HepG2 (cell line): ENCODE data around the gene GPBAR1. TPM values are rescaled to one million over a fixed set of nuclear protein-coding genes. Genes with fewer than 3 reads are reported as not detected.
A peak's percentile ranks its signal among the peaks of the same experiment; 100 is the strongest.

Experiments used
- AGO1 ChIP-seq: fragments of 200-400 bp; formaldehyde crosslinking; IDR thresholded peaks from 2 replicates; pipeline ENCODE4 v1.6.1; 2017; ENCODE audit warnings: mild to moderate bottlenecking, low read depth, low read length, moderate library complexity; ENCODE audit not compliant: poor library complexity, severe bottlenecking
- ASH2L ChIP-seq: fragments of 300-600, 200-600 bp; sonication (generic); IDR thresholded peaks from 2 replicates; pipeline ENCODE4 v1.7.0; 2017; ENCODE audit warnings: low read depth, mild to moderate bottlenecking, moderate library complexity, mixed read lengths, low read length; ENCODE audit not compliant: insufficient read length
- BORCS8-MEF2B ChIP-seq: sonication (generic); formaldehyde crosslinking; IDR thresholded peaks from 2 replicates; pipeline ENCODE4 v1.8.0; 2022; ENCODE audit warnings: mild to moderate bottlenecking, missing genetic modification reagents
- EEA1 ChIP-seq: sonication (generic); formaldehyde crosslinking; IDR thresholded peaks from 2 replicates; pipeline ENCODE4 v1.5.1; 2020; ENCODE audit warnings: mild to moderate bottlenecking, missing genetic modification reagents, borderline replicate concordance
- FOXA1 ChIP-seq, 2 experiments: fragments of 450-650 bp in 1 of 2; sonication (generic) in 1 of 2; formaldehyde crosslinking in 1 of 2; IDR thresholded peaks; 2 replicates each; pipeline versions ENCODE4 v1.4.0 to v1.6.1; 2016 to 2020; ENCODE audit warnings: missing genetic modification reagents in 1 of 2
- GATAD1 ChIP-seq: IDR thresholded peaks from 2 replicates; pipeline ENCODE4 v1.6.1; 2016; ENCODE audit warnings: missing genetic modification reagents, missing compliant biosample characterization
- HNRNPUL1 ChIP-seq: fragments of 200-400 bp; formaldehyde crosslinking; IDR thresholded peaks from 2 replicates; pipeline ENCODE4 v1.6.1; 2017; ENCODE audit warnings: low read depth, mild to moderate bottlenecking, low read length, moderate library complexity
- HOXA3 ChIP-seq: sonication (generic); formaldehyde crosslinking; IDR thresholded peaks from 2 replicates; pipeline ENCODE4 v1.5.0; 2020; ENCODE audit warnings: missing genetic modification reagents
- HOXD1 ChIP-seq: sonication (generic); formaldehyde crosslinking; IDR thresholded peaks from 2 replicates; pipeline ENCODE4 v1.5.0; 2020; ENCODE audit warnings: missing genetic modification reagents
- KDM6A ChIP-seq: IDR thresholded peaks from 2 replicates; pipeline ENCODE4 v1.6.1; 2016; ENCODE audit warnings: low read depth
- KLF6 ChIP-seq: IDR thresholded peaks from 2 replicates; pipeline ENCODE4 v1.8.0; 2016; ENCODE audit warnings: missing biosample characterization, missing genetic modification reagents
- MAFK ChIP-seq, 2 experiments: IDR thresholded peaks in 1 of 2; conservative IDR thresholded peaks in 1 of 2; 2 replicates each; pipeline ENCODE4 v1.6.1; 2011; ENCODE audit warnings: improper control_type of control experiment in 2 of 2, low read length in 2 of 2
- MTF2 ChIP-seq: sonication (generic); formaldehyde crosslinking; IDR thresholded peaks from 2 replicates; pipeline ENCODE4 v1.5.0; 2020; ENCODE audit warnings: missing genetic modification reagents, borderline replicate concordance
- MYNN ChIP-seq: sonication (generic); formaldehyde crosslinking; IDR thresholded peaks from 2 replicates; pipeline ENCODE4 v1.4.0; 2020; ENCODE audit warnings: mild to moderate bottlenecking, low read depth, missing genetic modification reagents
- NFIB ChIP-seq: sonication (generic); formaldehyde crosslinking; IDR thresholded peaks from 2 replicates; pipeline ENCODE4 v1.9.0; 2021; ENCODE audit warnings: missing genetic modification reagents, mild to moderate bottlenecking, borderline replicate concordance
- POLR2AphosphoS2 ChIP-seq: IDR thresholded peaks from 2 replicates; pipeline ENCODE4 v1.6.1; 2011; ENCODE audit warnings: low read depth, low read length, improper control_type of control experiment
- ZFX ChIP-seq: sonication (generic); formaldehyde crosslinking; IDR thresholded peaks from 2 replicates; pipeline ENCODE4 v1.4.0; 2020; ENCODE audit warnings: mild to moderate bottlenecking, low read depth, missing genetic modification reagents, moderate library complexity
- ZNF180 ChIP-seq: sonication (generic); formaldehyde crosslinking; IDR thresholded peaks from 2 replicates; pipeline ENCODE4 v1.4.0; 2020; ENCODE audit warnings: low read depth, missing genetic modification reagents, borderline replicate concordance
- ZNF263 ChIP-seq: sonication (generic); formaldehyde crosslinking; IDR thresholded peaks from 2 replicates; pipeline ENCODE4 v1.4.0; 2020; ENCODE audit warnings: missing genetic modification reagents
- ZNF292 ChIP-seq: sonication (generic); formaldehyde crosslinking; IDR thresholded peaks from 2 replicates; pipeline ENCODE4 v1.8.1; 2022; ENCODE audit warnings: mild to moderate bottlenecking, low read depth, missing genetic modification reagents, borderline replicate concordance
- ZNF737 ChIP-seq: sonication (generic); formaldehyde crosslinking; IDR thresholded peaks from 2 replicates; pipeline ENCODE4 v1.5.0; 2020; ENCODE audit warnings: missing genetic modification reagents, mild to moderate bottlenecking, borderline replicate concordance
- polyA plus RNA-seq, 8 experiments: library from polyadenylated mRNA; depleted of rRNA in 3 of 8; stranded (reverse) in 7 of 8; unstranded in 1 of 8; fragments of >200 nt; fragmentation: Illumina TruSeq in 4 of 8; extraction: Trizol in 4 of 8; gene quantifications; 2 replicates each; pipeline versions ENCODE4 v1.2.1 to v1.2.3, GENCODE V29; 2011 to 2016; ENCODE audit warnings: low read depth in 4 of 8, missing spikeins in 1 of 8, mixed read lengths in 1 of 8; ENCODE audit not compliant: insufficient read depth in 1 of 8
- total RNA-seq, 5 experiments: library from RNA; depleted of rRNA; stranded (reverse); fragments of >200 nt; fragmentation: Illumina TruSeq; extraction: Trizol; gene quantifications; 2 replicates each; pipeline ENCODE4 v1.2.3, GENCODE V29; 2016; ENCODE audit warnings: low read depth in 1 of 5
- TF ChIP-seq, protein P1 (sequence below): sonication (generic); formaldehyde crosslinking; IDR thresholded peaks from 2 replicates; pipeline ENCODE4 v1.5.0; 2020; ENCODE audit warnings: missing genetic modification reagents
- TF ChIP-seq, protein P2 (sequence below): IDR thresholded peaks from 2 replicates; pipeline ENCODE4 v1.6.1; 2016; ENCODE audit warnings: mild to moderate bottlenecking, missing biosample characterization, missing genetic modification reagents
- TF ChIP-seq, protein P3 (sequence below): sonication (generic); formaldehyde crosslinking; IDR thresholded peaks from 2 replicates; pipeline ENCODE4 v1.4.0; 2020; ENCODE audit warnings: missing genetic modification reagents
- TF ChIP-seq, protein P4 (sequence below): sonication (generic); formaldehyde crosslinking; IDR thresholded peaks from 2 replicates; pipeline ENCODE4 v1.8.1; 2023; ENCODE audit warnings: mild to moderate bottlenecking, missing genetic modification reagents

The GPBAR1 gene
- total and polyA plus RNA-seq, 2 of the 13 experiments (the other 11 are each of a cell fraction or from before 2014, with no cell fraction given): 0.05 to 0.09 TPM

DNA sequence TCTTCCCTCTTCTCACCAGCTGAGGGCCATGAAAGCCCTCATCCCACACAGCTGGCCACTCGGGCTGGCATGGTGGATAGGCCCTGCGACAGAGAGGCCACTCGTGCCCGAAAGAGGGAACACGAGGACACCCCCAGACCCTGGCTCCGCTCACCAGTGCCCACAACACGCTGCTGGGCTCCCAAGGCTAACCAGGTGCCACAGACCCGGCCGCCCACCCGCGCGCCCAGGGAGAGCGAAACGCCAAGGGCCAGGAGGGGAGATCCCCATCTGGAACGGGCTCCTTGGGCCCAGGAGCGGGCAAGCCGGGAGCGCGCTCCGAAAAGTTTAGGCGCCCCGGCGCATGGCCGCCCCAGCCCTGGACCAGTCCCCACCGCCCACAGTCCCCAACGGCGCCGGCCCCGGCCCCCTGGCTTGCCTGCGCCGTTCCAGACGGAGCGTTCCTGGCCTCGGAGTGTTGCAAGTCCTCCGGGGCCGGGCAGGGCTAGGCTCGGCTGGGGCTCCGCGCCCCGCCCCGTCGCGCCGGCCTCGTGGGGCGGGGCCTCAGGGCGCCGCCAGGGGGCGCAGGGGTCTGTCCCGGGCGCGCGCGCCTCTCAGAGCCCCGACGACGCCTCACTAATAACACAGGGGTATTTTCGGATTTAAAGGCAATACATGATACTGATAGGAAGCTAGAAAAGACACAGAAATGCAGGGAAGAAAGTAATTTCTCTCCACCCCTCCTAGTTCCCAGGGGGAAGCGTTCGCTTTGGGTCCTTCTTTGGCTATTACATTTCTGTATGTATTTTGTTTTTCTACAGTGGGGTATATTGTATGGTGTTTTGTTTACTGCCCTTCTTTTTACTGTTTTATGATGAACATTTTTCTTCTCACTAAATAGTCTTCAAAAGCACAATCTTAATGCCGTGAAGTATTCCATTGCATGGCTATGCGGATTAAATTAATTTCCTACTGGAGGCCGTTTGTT is 31.5 kb downstream of the GPBAR1 start, which contains the start of gene TMBIM1 (continued):
- TF ChIP-seq, protein P1, sequence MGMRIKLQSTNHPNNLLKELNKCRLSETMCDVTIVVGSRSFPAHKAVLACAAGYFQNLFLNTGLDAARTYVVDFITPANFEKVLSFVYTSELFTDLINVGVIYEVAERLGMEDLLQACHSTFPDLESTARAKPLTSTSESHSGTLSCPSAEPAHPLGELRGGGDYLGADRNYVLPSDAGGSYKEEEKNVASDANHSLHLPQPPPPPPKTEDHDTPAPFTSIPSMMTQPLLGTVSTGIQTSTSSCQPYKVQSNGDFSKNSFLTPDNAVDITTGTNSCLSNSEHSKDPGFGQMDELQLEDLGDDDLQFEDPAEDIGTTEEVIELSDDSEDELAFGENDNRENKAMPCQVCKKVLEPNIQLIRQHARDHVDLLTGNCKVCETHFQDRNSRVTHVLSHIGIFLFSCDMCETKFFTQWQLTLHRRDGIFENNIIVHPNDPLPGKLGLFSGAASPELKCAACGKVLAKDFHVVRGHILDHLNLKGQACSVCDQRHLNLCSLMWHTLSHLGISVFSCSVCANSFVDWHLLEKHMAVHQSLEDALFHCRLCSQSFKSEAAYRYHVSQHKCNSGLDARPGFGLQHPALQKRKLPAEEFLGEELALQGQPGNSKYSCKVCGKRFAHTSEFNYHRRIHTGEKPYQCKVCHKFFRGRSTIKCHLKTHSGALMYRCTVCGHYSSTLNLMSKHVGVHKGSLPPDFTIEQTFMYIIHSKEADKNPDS (CRISPR knock-in tag): peak; percentile 28; the same call in 1 of the 2 replicates
- TF ChIP-seq HOXD1 (CRISPR knock-in tag) (peak; percentile 43; the same call in 1 of the 2 replicates), ZNF180 (no peak), NFIB (no peak), HNRNPUL1 (no peak), EEA1 (CRISPR knock-in tag) (peak; percentile 86; the same call in 1 of the 2 replicates), MAFK (conservative IDR thresholded peaks at IDR 0.05 in 1 of 2, IDR thresholded peaks at IDR 0.05 in 1 of 2; ENCODE audit: low read length in 2 of 2) (no peak), ZNF292 (CRISPR knock-in tag) (no peak), BORCS8-MEF2B (peak; percentile 69), ASH2L (no peak), ZFX (CRISPR knock-in tag) (peak; percentile 89), MYNN (CRISPR knock-in tag) (0 out of 2 replicates have a peak, but pooled peaks have one; percentile 61), AGO1 (peak; percentile 60), MTF2 (CRISPR knock-in tag) (0 out of 2 replicates have a peak, but pooled peaks have one; percentile 21), FOXA1 (IDR thresholded peaks at IDR 0.05) (no peak), FOXA1 (CRISPR knock-in tag; IDR thresholded peaks at IDR 0.05) (no peak), ZNF737 (CRISPR knock-in tag) (no peak), GATAD1 (CRISPR knock-in tag) (no peak), POLR2AphosphoS2 (no peak), ZNF263 (peak; percentile 35; the same call in 1 of the 2 replicates), KDM6A (CRISPR knock-in tag) (no peak), KLF6 (CRISPR knock-in tag) (peak; percentile 61; the same call in 1 of the 2 replicates), HOXA3 (CRISPR knock-in tag) (peak; percentile 83)
- TF ChIP-seq, protein P2, sequence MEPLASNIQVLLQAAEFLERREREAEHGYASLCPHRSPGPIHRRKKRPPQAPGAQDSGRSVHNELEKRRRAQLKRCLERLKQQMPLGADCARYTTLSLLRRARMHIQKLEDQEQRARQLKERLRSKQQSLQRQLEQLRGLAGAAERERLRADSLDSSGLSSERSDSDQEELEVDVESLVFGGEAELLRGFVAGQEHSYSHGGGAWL (CRISPR knock-in tag): peak; percentile 78
- TF ChIP-seq, protein P3, sequence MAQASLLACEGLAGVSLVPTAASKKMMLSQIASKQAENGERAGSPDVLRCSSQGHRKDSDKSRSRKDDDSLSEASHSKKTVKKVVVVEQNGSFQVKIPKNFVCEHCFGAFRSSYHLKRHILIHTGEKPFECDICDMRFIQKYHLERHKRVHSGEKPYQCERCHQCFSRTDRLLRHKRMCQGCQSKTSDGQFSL (CRISPR knock-in tag): no peak; the same call in 1 of the 2 replicates
- TF ChIP-seq, protein P4, sequence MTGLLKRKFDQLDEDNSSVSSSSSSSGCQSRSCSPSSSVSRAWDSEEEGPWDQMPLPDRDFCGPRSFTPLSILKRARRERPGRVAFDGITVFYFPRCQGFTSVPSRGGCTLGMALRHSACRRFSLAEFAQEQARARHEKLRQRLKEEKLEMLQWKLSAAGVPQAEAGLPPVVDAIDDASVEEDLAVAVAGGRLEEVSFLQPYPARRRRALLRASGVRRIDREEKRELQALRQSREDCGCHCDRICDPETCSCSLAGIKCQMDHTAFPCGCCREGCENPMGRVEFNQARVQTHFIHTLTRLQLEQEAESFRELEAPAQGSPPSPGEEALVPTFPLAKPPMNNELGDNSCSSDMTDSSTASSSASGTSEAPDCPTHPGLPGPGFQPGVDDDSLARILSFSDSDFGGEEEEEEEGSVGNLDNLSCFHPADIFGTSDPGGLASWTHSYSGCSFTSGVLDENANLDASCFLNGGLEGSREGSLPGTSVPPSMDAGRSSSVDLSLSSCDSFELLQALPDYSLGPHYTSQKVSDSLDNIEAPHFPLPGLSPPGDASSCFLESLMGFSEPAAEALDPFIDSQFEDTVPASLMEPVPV (CRISPR knock-in tag): no peak; the same call in 1 of the 2 replicates
